ENCODE data around the gene KDELR3. TPM values are rescaled to one million over a fixed set of nuclear protein-coding genes. Genes with fewer than 3 reads are reported as not detected.

Gene KDELR3
- polyA plus RNA-seq (2011; rRNA removed) (150 and 222 TPM in 2 replicates), polyA minus RNA-seq (2011; rRNA and poly(A)+ RNA removed) (63.3 and 103 TPM in 2 replicates)

DNA sequence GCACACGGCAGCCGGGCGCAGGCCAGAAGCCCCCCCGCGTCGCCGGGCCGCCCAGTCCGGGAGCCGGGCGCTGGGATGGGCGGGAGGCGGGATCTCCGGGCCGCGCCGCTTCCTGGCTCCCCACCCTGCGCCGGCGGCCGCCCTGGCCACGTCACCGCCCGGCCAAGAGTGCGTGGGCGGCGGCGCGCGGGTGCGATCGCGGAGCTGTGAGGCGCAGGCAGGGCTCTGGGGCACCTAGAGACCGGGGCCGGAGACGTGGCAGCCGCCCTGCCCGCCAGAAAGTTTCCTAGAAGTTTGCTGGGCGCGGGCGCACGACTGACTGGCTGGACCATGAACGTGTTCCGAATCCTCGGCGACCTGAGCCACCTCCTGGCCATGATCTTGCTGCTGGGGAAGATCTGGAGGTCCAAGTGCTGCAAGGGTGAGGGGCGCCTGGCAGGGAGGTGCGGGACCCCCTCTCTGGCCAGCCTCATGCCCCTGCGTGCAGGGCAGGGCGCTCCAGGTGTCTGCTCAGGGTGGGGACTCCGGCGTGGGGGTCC, at the start of gene KDELR3:
TSS of gene KDELR3 (plus strand) at position 193 of the 539 bp plus-strand sequence. CDS start at position 331, 138 bp downstream.
- H3K27me3 ChIP-seq (ENCODE audit: control insufficient read depth, insufficient read depth, low read length) = peaks cover 2% of the 10 kb centered on the region
- ChIA-PET POLR2A (no interaction called here), CTCF (interaction anchor here (0.7 to 1.7 kb wide), 3 partner anchors 12 to 398 kb away, joined by 3 to 7 read pairs (median 3); no protein-coding TSS in a partner anchor)
- H3K36me3 ChIP-seq (ENCODE audit: control insufficient read depth, insufficient read depth, low read length) = no peaks in the 10 kb centered on the region
- H3K4me3 ChIP-seq (ENCODE audit: low read depth, low read length) = peak within 1 kb of the TSS; percentile 100
- TF ChIP-seq CTCF (IDR thresholded peaks at IDR 0.05; ENCODE audit: insufficient read depth, low read depth, low read length) = no peak
- no peak for DNase-seq (ENCODE audit: low read depth)

DNA sequence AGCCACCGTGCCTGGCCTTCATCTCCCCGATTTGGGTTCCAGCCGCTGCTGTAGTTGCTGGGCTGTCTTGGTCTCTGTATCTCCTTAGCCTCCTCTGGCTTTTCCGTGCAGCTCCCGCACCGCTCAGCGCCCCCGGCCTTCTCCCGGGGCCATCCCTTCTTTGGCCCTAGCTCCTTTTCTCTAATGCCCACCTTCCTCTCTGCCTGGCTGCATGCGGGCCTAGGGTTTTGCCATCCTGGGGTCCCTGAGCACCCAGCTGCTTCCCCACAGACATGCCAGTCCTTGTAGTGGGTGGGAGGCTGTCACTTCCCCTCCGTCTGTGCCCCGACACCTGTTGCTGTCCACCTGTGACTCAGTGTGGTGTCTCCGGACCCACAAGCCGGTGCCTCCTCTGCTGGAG, 49.3 kb upstream of the KDELR3 start:
- ChIA-PET POLR2A (no interaction called here), CTCF (interaction anchor here (1.0 kb wide), 1 partner anchor 17 kb away, joined by 3 read pairs; no protein-coding TSS in a partner anchor)
- DNase-seq (ENCODE audit: low read depth) = no peak

GRCh38 chr22:38419121-38419857, 48.6 kb upstream of the KDELR3 start:
- ChIA-PET POLR2A (no interaction called here), CTCF (interaction anchor here (1.0 kb wide), 2 partner anchors 17 to 153 kb away, joined by 3 read pairs; no protein-coding TSS in a partner anchor)
- TF ChIP-seq CTCF (IDR thresholded peaks at IDR 0.05; ENCODE audit: insufficient read depth, low read depth, low read length) = no peak
- H3K27me3 ChIP-seq (ENCODE audit: control insufficient read depth, insufficient read depth, low read length) = 0 out of 2 replicates have a peak, but pooled peaks cover 1% of the 10 kb centered on the region
- no peak overlapping the region for H3K4me3 ChIP-seq (ENCODE audit: low read depth, low read length)
- no peak for DNase-seq (ENCODE audit: low read depth)
- no peaks in the 10 kb centered on the region for H3K36me3 ChIP-seq (ENCODE audit: control insufficient read depth, insufficient read depth, low read length)

More for the DNA sequence above, 49.3 kb upstream of the KDELR3 start:
- no peak for TF ChIP-seq CTCF (IDR thresholded peaks at IDR 0.05; ENCODE audit: insufficient read depth, low read depth, low read length)
- Histone ChIP-seq H3K4me3 (ENCODE audit: low read depth, low read length) (no peak overlapping the region), H3K27me3 (ENCODE audit: control insufficient read depth, insufficient read depth, low read length) (0 out of 2 replicates have a peak, but pooled peaks cover 1% of the 10 kb centered on the region), H3K36me3 (ENCODE audit: control insufficient read depth, insufficient read depth, low read length) (no peaks in the 10 kb centered on the region)

GRCh38 chr22:38419858-38420160, 48.1 kb upstream of the KDELR3 start:
- POLR2A ChIA-PET = no interaction called here
- no peak for TF ChIP-seq CTCF (IDR thresholded peaks at IDR 0.05; ENCODE audit: insufficient read depth, low read depth, low read length)
- Histone ChIP-seq H3K36me3 (ENCODE audit: control insufficient read depth, insufficient read depth, low read length) (no peaks in the 10 kb centered on the region), H3K27me3 (ENCODE audit: control insufficient read depth, insufficient read depth, low read length) (0 out of 2 replicates have a peak, but pooled peaks cover 1% of the 10 kb centered on the region), H3K4me3 (ENCODE audit: low read depth, low read length) (no peak overlapping the region)
- no peak for DNase-seq (ENCODE audit: low read depth)
- CTCF ChIA-PET = interaction anchor here (1.0 kb wide), 1 partner anchor 152 kb away, joined by 3 read pairs; no protein-coding TSS in a partner anchor

GRCh38 chr22:38420734-38421133, 47.2 kb upstream of the KDELR3 start:
- H3K27me3 ChIP-seq (ENCODE audit: control insufficient read depth, insufficient read depth, low read length) = 0 out of 2 replicates have a peak, but pooled peaks cover 3% of the 10 kb centered on the region
- no peak overlapping the region for H3K4me3 ChIP-seq (ENCODE audit: low read depth, low read length)
- no peaks in the 10 kb centered on the region for H3K36me3 ChIP-seq (ENCODE audit: control insufficient read depth, insufficient read depth, low read length)
- no peak for DNase-seq (ENCODE audit: low read depth)
- CTCF ChIA-PET = no interaction called here
- TF ChIP-seq CTCF (IDR thresholded peaks at IDR 0.05; ENCODE audit: insufficient read depth, low read depth, low read length) = no peak
- POLR2A ChIA-PET = interaction anchor here (0.7 kb wide), 1 partner anchor 148 kb away, joined by 12 read pairs; no protein-coding TSS in a partner anchor

Measured in BJ (cell line).